Trophoblast cell (in vitro differentiated cells and primary cell): ENCODE data around the gene LLGL2.
A peak's percentile ranks its signal among the peaks of the same experiment; 100 is the strongest.

Experiments
- DNase-seq, 2 donors: peaks; one replicate each; pipeline ENCODE4 v3.0.0-alpha.2; 2016
- H2AFZ ChIP-seq: 2 replicates; pipeline ENCODE4 v1.6.1; 2013; ENCODE audit warnings: low read length, moderate library complexity, mild to moderate bottlenecking; ENCODE audit not compliant: insufficient read depth, poor library complexity
- H2AK5ac ChIP-seq: 2 replicates; pipeline ENCODE4 v1.6.1; 2013; ENCODE audit warnings: mild to moderate bottlenecking, low read length
- H2BK120ac ChIP-seq: 2 replicates; pipeline ENCODE4 v1.6.1; 2013; ENCODE audit warnings: low read length, mild to moderate bottlenecking, moderate library complexity; ENCODE audit not compliant: insufficient read depth, poor library complexity
- H2BK12ac ChIP-seq: 2 replicates; pipeline ENCODE4 v1.6.1; 2013; ENCODE audit warnings: mild to moderate bottlenecking, low read length, moderate library complexity
- H2BK5ac ChIP-seq: 2 replicates; pipeline ENCODE4 v1.6.1; 2013; ENCODE audit warnings: low read length, low read depth, moderate library complexity, mild to moderate bottlenecking; ENCODE audit not compliant: poor library complexity
- H3K14ac ChIP-seq: 2 replicates; pipeline ENCODE4 v1.6.1; 2013; ENCODE audit warnings: mild to moderate bottlenecking, low read length
- H3K18ac ChIP-seq: 2 replicates; pipeline ENCODE4 v1.6.1; 2013; ENCODE audit warnings: mild to moderate bottlenecking, low read length
- H3K23ac ChIP-seq: 2 replicates; pipeline ENCODE4 v1.6.1; 2013; ENCODE audit warnings: low read length
- H3K27ac ChIP-seq: 2 replicates; pipeline ENCODE4 v1.5.1; 2013; ENCODE audit warnings: low read depth, mild to moderate bottlenecking, inconsistent platforms, low read length, moderate library complexity
- H3K27me3 ChIP-seq: 2 replicates; pipeline ENCODE4 v1.6.1; 2013; ENCODE audit warnings: inconsistent platforms, mild to moderate bottlenecking, low read length, moderate library complexity; ENCODE audit not compliant: insufficient read depth
- H3K36me3 ChIP-seq, 2 experiments: 1 replicate in 1 of 2; 2 replicates in 1 of 2; pipeline ENCODE4 v1.6.1; 2013; ENCODE audit warnings: low read length in 2 of 2, mild to moderate bottlenecking in 2 of 2, moderate library complexity in 1 of 2; ENCODE audit not compliant: insufficient read depth in 2 of 2, control insufficient read depth in 1 of 2
- H3K4ac ChIP-seq: 2 replicates; pipeline ENCODE4 v1.6.1; 2013; ENCODE audit warnings: low read depth, mild to moderate bottlenecking, low read length, moderate library complexity
- H3K4me1 ChIP-seq, 2 experiments: 1 replicate in 1 of 2; 2 replicates in 1 of 2; pipeline ENCODE4 v1.6.1; 2013; ENCODE audit warnings: low read length in 2 of 2, mild to moderate bottlenecking in 2 of 2, moderate library complexity in 1 of 2; ENCODE audit not compliant: insufficient read depth in 2 of 2, control insufficient read depth in 1 of 2
- H3K4me2 ChIP-seq: 2 replicates; pipeline ENCODE4 v1.6.1; 2013; ENCODE audit warnings: inconsistent platforms, mild to moderate bottlenecking, low read length, moderate library complexity
- H3K4me3 ChIP-seq: 2 replicates; pipeline ENCODE4 v1.5.1; 2013; ENCODE audit warnings: mild to moderate bottlenecking, low read depth, low read length, inconsistent platforms
- H3K79me1 ChIP-seq: one replicate; pipeline ENCODE4 v1.6.1; 2013; ENCODE audit warnings: low read length
- H3K79me2 ChIP-seq: 2 replicates; pipeline ENCODE4 v1.6.1; 2013; ENCODE audit warnings: low read length, mild to moderate bottlenecking; ENCODE audit not compliant: control insufficient read depth, insufficient read depth, poor library complexity
- H3K9ac ChIP-seq: 2 replicates; pipeline ENCODE4 v1.6.1; 2013; ENCODE audit warnings: mild to moderate bottlenecking, low read length
- H3K9me3 ChIP-seq: 2 replicates; pipeline ENCODE4 v1.6.1; 2013; ENCODE audit warnings: low read depth, mild to moderate bottlenecking, control low read depth, inconsistent platforms, low read length; ENCODE audit not compliant: insufficient read depth
- H4K12ac ChIP-seq: 2 replicates; pipeline ENCODE4 v1.6.1; 2013; ENCODE audit warnings: low read depth, mild to moderate bottlenecking, low read length, moderate library complexity
- H4K8ac ChIP-seq: 2 replicates; pipeline ENCODE4 v1.6.1; 2013; ENCODE audit warnings: low read depth, mild to moderate bottlenecking, low read length, moderate library complexity
- H4K91ac ChIP-seq: one replicate; pipeline ENCODE4 v1.6.1; 2013; ENCODE audit warnings: low read depth, mild to moderate bottlenecking, low read length, moderate library complexity
- WGBS: extraction: QIAGEN DNeasy Blood & Tissue Kit; methylation state at CpG from one replicate; pipeline ENCODE4 v1.1.7; 2013; ENCODE audit warnings: missing lambda C conversion rate; ENCODE audit not compliant: insufficient read length, insufficient coverage; ENCODE audit errors: extremely low coverage; 5-methylcytosine and 5-hydroxymethylcytosine counted together

Gene LLGL2

GRCh38 chr17:75525806-75526554 lies 483 bp downstream of the LLGL2 start:
- Histone ChIP-seq H4K8ac (peak overlapping the region; percentile 24), H3K27me3 (no peaks in the 10 kb centered on the region), H2AFZ (peak overlapping the region; percentile 54), H3K4me3 (peak overlapping the region; percentile 82), H2AK5ac (no peak overlapping the region), H3K23ac (no peak overlapping the region), H3K4me1 (peaks cover 5 to 13% of the 10 kb centered on the region in 2 experiments), H3K4me2 (peak overlapping the region; percentile 99), H4K91ac (peak overlapping the region; percentile 9), H3K18ac (peak overlapping the region; percentile 7), H2BK120ac (no peak overlapping the region), H3K9ac (peak overlapping the region; percentile 71), H3K9me3 (no peaks in the 10 kb centered on the region), H2BK12ac (no peak overlapping the region), H3K36me3 (peaks cover 7 to 22% of the 10 kb centered on the region in 2 experiments), H3K4ac (no peak overlapping the region), H3K14ac (peak overlapping the region; percentile 10), H3K79me2 (no peaks in the 10 kb centered on the region), H3K79me1 (peaks cover 3% of the 10 kb centered on the region), H4K12ac (no peak overlapping the region), H3K27ac (peak overlapping the region; percentile 51), H2BK5ac (no peak overlapping the region)
- WGBS = no CpG with 5 or more reads among the region's 60 CpGs
- DNase-seq = peak in 1 of 2 donors; percentile 62

DNA sequence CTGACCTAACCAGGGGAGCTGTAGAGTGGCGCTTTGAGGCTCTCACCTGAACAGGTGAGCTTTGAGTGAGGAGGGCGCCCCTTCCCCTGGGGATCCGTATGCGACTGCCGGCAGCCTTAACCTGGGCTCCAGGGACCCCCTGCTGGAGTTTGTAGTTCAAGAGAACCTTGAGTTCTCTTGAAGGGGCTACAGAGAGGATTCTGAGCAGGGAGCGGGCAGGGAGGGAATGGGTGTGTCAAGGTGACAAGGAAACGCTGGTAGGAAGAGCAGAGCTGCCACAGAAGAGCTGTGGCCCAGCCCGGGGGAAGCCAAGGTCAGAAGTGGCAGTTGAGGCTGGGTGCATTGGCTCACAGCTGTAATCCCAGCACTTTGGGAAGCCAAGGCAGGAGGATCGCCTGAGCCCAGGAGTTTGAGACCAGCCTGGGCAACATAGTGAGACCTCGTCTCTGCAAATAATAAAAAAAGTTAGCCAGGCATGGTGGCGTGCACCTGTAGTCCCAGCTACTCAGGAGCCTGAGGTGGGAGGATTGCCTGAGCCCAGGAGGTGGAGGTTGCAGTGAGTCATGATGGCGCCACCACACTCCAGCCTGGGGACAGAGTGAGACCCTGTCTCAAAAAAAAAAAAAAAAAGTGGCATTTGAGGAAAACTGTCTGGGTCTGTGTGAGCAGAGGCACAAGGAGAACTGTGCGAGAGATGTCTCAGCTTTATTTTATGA lies 1.2 kb downstream of the LLGL2 start:
- Histone ChIP-seq H3K36me3 (peaks cover 7 to 17% of the 10 kb centered on the region in 2 experiments), H3K14ac (no peak overlapping the region), H3K4me3 (peak overlapping the region; percentile 82), H4K8ac (no peak overlapping the region), H3K18ac (peak overlapping the region; percentile 3), H4K12ac (no peak overlapping the region), H3K9me3 (no peaks in the 10 kb centered on the region), H4K91ac (no peak overlapping the region), H3K9ac (peak overlapping the region; percentile 71), H3K4me1 (peaks cover 9 to 20% of the 10 kb centered on the region in 2 experiments), H3K23ac (no peak overlapping the region), H3K27me3 (no peaks in the 10 kb centered on the region), H2AK5ac (no peak overlapping the region), H2BK5ac (no peak overlapping the region), H2BK12ac (no peak overlapping the region), H3K4me2 (peak overlapping the region; percentile 99), H2AFZ (no peak overlapping the region), H3K79me1 (peaks cover 3% of the 10 kb centered on the region), H2BK120ac (no peak overlapping the region), H3K4ac (no peak overlapping the region), H3K79me2 (no peaks in the 10 kb centered on the region), H3K27ac (no peak overlapping the region)
- no CpG with 5 or more reads among the region's 13 CpGs for WGBS
- peak in 1 of 2 donors; percentile 29 for DNase-seq

GRCh38 chr17:75530837-75531720 lies 5.6 kb downstream of the LLGL2 start:
- Histone ChIP-seq H2AFZ (no peak overlapping the region), H3K27ac (no peak overlapping the region), H3K4me1 (peaks cover 9 to 15% of the 10 kb centered on the region in 2 experiments), H3K36me3 (peaks cover 2 to 3% of the 10 kb centered on the region in 2 experiments), H3K79me2 (no peaks in the 10 kb centered on the region), H4K91ac (peak overlapping the region; percentile 20), H2BK120ac (no peak overlapping the region), H3K9me3 (no peaks in the 10 kb centered on the region), H3K4me2 (no peak overlapping the region), H3K27me3 (no peaks in the 10 kb centered on the region), H3K4me3 (no peak overlapping the region), H4K12ac (no peak overlapping the region), H3K18ac (no peak overlapping the region), H2BK12ac (no peak overlapping the region), H3K4ac (peak overlapping the region; percentile 55), H4K8ac (no peak overlapping the region), H3K23ac (no peak overlapping the region), H3K14ac (no peak overlapping the region), H2BK5ac (no peak overlapping the region), H3K9ac (no peak overlapping the region), H3K79me1 (no peaks in the 10 kb centered on the region), H2AK5ac (no peak overlapping the region)
- WGBS = no CpG with 5 or more reads among the region's 19 CpGs
- DNase-seq = no peak

- H3K4ac ChIP-seq = no peak overlapping the region
- H3K23ac ChIP-seq = no peak overlapping the region
- H3K4me1 ChIP-seq = peaks cover 6 to 10% of the 10 kb centered on the region in 2 experiments
- no peak overlapping the region for H3K14ac ChIP-seq
- H3K4me2 ChIP-seq = no peak overlapping the region
- H3K9me3 ChIP-seq = no peaks in the 10 kb centered on the region
- no peak overlapping the region for H4K12ac ChIP-seq
- H4K8ac ChIP-seq = no peak overlapping the region
- no peak overlapping the region for H2BK12ac ChIP-seq
- no peaks in the 10 kb centered on the region for H3K27me3 ChIP-seq
- H3K27ac ChIP-seq = no peak overlapping the region
- peak; percentile 85 to 91 for DNase-seq
- H2BK5ac ChIP-seq = no peak overlapping the region
- no peak overlapping the region for H2AK5ac ChIP-seq
- no CpG with 5 or more reads among the region's 7 CpGs for WGBS
- H2AFZ ChIP-seq = no peak overlapping the region
- H3K18ac ChIP-seq = no peak overlapping the region
- H3K9ac ChIP-seq = no peak overlapping the region
- H2BK120ac ChIP-seq = no peak overlapping the region
- H3K36me3 ChIP-seq = peaks cover 2 to 3% of the 10 kb centered on the region in 2 experiments
- peak overlapping the region; percentile 20 for H4K91ac ChIP-seq
- no peaks in the 10 kb centered on the region for H3K79me1 ChIP-seq
- no peak overlapping the region for H3K4me3 ChIP-seq
- H3K79me2 ChIP-seq = no peaks in the 10 kb centered on the region
These were observed 6.2 kb downstream of the LLGL2 start for GRCh38 chr17:75531721-75532072.
